Epidermal melanocyte (primary cell): Measurements from ENCODE around the gene PCDHGA6.

Experiments
- DNase-seq: peaks from one replicate; pipeline ENCODE4 v3.0.0; 2011; ENCODE audit warnings: low spot score; ENCODE audit not compliant: insufficient read length

The PCDHGA6 gene

GRCh38 chr5:141419074-141419880 lies 45.6 kb downstream of the PCDHGA6 start:
- no peak for DNase-seq

GRCh38 chr5:141420855-141421488 lies 47.3 kb downstream of the PCDHGA6 start, which contains the start of gene PCDHGA11:
TSS of gene PCDHGA11 (plus strand) at chr5:141421051. CDS start at chr5:141421228, 177 bp downstream.
- no peak for DNase-seq

GRCh38 chr5:141421489-141421855 lies 47.8 kb downstream of the PCDHGA6 start:
- no peak for DNase-seq

GRCh38 chr5:141422742-141423291 lies 49.1 kb downstream of the PCDHGA6 start:
- DNase-seq = no peak

- DNase-seq = no peak
Measured at GRCh38 chr5:141427783-141428426, 54.2 kb downstream of the PCDHGA6 start.
